IPS-20b (cell line): ENCODE data around the gene IRF3.

ENCODE experiments used
- H3K27ac ChIP-seq: one replicate; pipeline ENCODE4 v1.5.1; 2013; ENCODE audit warnings: low read length
- H3K27me3 ChIP-seq: 2 replicates; pipeline ENCODE4 v1.6.1; 2013; ENCODE audit warnings: mild to moderate bottlenecking, low read length, inconsistent platforms; ENCODE audit not compliant: insufficient read depth
- H3K36me3 ChIP-seq: 2 replicates; pipeline ENCODE4 v1.6.1; 2013; ENCODE audit warnings: low read depth, mild to moderate bottlenecking, inconsistent platforms, low read length, moderate library complexity; ENCODE audit not compliant: insufficient read depth
- H3K4me1 ChIP-seq: 2 replicates; pipeline ENCODE4 v1.6.1; 2013; ENCODE audit warnings: mild to moderate bottlenecking, control low read depth, inconsistent platforms, low read length, moderate library complexity; ENCODE audit not compliant: insufficient read depth
- H3K4me3 ChIP-seq: 2 replicates; pipeline ENCODE4 v1.5.1; 2013; ENCODE audit warnings: mild to moderate bottlenecking, low read length, inconsistent platforms
- H3K9ac ChIP-seq: 2 replicates; pipeline ENCODE4 v1.6.1; 2013; ENCODE audit warnings: low read depth, mild to moderate bottlenecking, inconsistent platforms, low read length, moderate library complexity
- H3K9me3 ChIP-seq: 2 replicates; pipeline ENCODE4 v1.6.1; 2013; ENCODE audit warnings: mild to moderate bottlenecking, low read depth, low read length, inconsistent platforms; ENCODE audit not compliant: insufficient read depth

Gene IRF3

DNA sequence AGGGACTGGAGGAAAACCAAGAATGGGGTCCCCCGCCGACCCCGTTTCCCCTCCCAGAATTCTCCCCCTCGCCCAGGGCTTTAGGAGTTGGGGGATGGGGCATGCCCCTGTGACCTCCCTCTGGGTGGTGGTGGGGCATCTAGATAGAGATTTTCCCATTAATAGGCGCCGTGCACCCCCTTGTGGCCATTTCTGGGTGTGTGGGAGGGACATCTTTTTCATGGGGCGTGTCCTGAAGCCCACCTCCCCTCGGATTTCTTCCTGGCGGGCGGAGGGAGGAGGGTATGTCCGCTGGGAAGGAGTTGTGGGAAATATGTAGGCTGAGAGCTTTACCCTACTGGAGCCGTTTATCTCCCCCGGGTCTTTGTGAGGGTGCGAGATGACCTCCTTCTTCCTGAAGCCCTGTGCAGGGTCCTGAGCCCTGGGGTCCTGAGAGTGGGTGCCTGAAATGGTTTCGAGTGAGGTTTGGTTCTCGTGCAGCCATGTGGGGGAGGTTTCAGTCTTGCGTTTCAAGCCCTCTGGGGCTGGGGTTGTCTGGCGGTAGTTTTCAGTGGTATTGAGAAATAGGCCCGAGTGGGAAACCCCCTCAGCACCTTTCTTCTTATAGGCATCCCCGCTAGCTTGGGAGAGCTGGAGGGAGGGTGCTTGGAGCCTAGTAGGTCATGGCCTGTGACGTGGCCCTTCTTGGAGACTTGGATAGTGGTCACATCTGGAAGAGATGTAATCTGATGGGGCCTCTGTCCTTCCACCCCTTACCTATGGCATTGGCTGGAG, 12.4 kb upstream of the IRF3 start:
- H3K27ac ChIP-seq = peak overlapping the region; percentile 94
- H3K9me3 ChIP-seq = no peaks in the 10 kb centered on the region
- H3K27me3 ChIP-seq = no peaks in the 10 kb centered on the region
- H3K36me3 ChIP-seq = peaks cover 38% of the 10 kb centered on the region
- peak overlapping the region; percentile 100 for H3K9ac ChIP-seq
- H3K4me1 ChIP-seq = peaks cover 9% of the 10 kb centered on the region; the same call in 1 of the 2 replicates
- peak overlapping the region; percentile 99 for H3K4me3 ChIP-seq

GRCh38 chr19:49677231-49677900, 11.7 kb upstream of the IRF3 start, which contains the start of gene PRMT1:
PRMT1 (plus strand) TSS chr19:49677271; CDS start chr19:49677281, 10 bp downstream.
- Histone ChIP-seq H3K4me3 (peak within 1 kb of the TSS; percentile 99), H3K36me3 (peaks cover 33% of the 10 kb centered on the region), H3K27me3 (no peaks in the 10 kb centered on the region), H3K9ac (peak within 1 kb of the TSS; percentile 100), H3K9me3 (no peaks in the 10 kb centered on the region), H3K4me1 (peaks cover 9% of the 10 kb centered on the region; the same call in 1 of the 2 replicates), H3K27ac (peak within 1 kb of the TSS; percentile 97)

- peak overlapping the region; percentile 96 for H3K27ac ChIP-seq
- H3K36me3 ChIP-seq = peaks cover 27% of the 10 kb centered on the region
- H3K4me3 ChIP-seq = peak overlapping the region; percentile 99; the same call in 1 of the 2 replicates
- no peaks in the 10 kb centered on the region for H3K9me3 ChIP-seq
- H3K4me1 ChIP-seq = peaks cover 9% of the 10 kb centered on the region; the same call in 1 of the 2 replicates
- H3K27me3 ChIP-seq = no peaks in the 10 kb centered on the region
- H3K9ac ChIP-seq = peak overlapping the region; percentile 100; the same call in 1 of the 2 replicates
These were observed 11.2 kb upstream of the IRF3 start for GRCh38 chr19:49676784-49677230.

- Histone ChIP-seq H3K27me3 (no peaks in the 10 kb centered on the region), H3K4me1 (peaks cover 9% of the 10 kb centered on the region; the same call in 1 of the 2 replicates), H3K9me3 (no peaks in the 10 kb centered on the region), H3K27ac (peak overlapping the region; percentile 97), H3K36me3 (peaks cover 22% of the 10 kb centered on the region), H3K4me3 (peak overlapping the region; percentile 85), H3K9ac (peak overlapping the region; percentile 97)
These were observed 10.6 kb upstream of the IRF3 start for GRCh38 chr19:49676136-49676783.

DNA sequence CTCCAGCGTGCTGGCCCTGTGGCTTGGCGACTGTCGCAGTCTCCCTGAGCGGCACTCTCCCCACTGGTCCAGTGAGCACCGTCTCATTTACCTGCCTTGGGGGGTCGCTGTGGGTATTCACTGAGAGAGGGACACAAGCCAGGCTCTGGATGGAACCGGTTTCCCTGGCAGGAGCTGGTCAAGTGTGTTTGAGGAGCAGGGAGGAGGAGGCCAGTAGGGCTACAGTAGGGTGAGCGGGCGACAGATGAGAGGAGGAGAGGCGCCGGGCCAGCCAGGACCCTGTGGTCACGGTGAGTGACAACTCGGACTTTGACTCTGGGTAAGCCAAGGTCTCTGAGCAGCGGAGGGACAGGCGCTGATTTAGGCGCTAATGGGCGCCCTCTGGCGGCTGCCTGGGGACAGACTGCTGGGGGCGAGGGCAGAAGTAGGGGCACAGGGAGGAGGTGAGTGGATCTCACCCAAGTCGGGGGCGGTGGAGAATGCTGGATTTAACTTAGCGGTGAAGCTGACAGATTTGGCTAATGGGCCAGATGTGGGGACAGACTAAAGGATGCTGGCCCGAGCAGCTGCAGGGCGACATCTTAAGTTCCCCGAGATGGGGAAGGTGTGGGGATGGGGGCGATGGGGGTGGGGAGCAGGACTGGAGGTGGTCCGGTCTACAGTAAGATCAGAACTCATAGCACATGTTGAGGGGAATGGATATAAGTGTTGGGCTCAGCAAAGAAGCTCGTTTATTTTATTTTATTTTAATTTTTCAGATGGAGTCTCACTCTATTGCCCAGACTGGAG, 6.7 kb upstream of the IRF3 start:
- Histone ChIP-seq H3K9ac (peak overlapping the region; percentile 52; the same call in 1 of the 2 replicates), H3K4me3 (peak overlapping the region; percentile 52), H3K36me3 (peaks cover 40% of the 10 kb centered on the region)

DNA sequence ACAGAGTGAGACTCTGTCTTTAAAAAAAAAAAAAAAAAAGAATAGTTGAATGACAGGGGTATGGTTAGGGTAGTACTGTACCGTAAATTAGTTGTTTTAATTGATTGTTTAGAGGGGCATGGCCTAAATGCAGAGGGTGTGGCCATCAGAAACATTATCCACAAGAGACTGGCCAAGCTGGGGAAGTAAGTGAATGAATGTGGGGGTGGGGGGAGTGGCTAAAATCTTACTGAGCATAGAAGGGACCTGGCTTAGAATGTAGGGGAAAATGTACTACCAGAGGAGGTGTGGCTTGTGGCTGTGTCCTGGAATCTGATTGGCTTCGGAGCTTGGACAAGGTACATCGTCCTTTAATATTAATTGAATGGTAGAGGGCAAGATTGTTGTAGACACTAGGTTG, 3.9 kb upstream of the IRF3 start:
- no peaks in the 10 kb centered on the region; the same call in 1 of the 2 replicates for H3K4me1 ChIP-seq
- no peak overlapping the region for H3K4me3 ChIP-seq
- H3K36me3 ChIP-seq = peaks cover 44% of the 10 kb centered on the region
- H3K27me3 ChIP-seq = no peaks in the 10 kb centered on the region
- no peaks in the 10 kb centered on the region for H3K9me3 ChIP-seq
- H3K9ac ChIP-seq = no peak overlapping the region
- H3K27ac ChIP-seq = no peak overlapping the region

More for the DNA sequence above, 6.7 kb upstream of the IRF3 start:
- H3K27me3 ChIP-seq = no peaks in the 10 kb centered on the region
- H3K4me1 ChIP-seq = no peaks in the 10 kb centered on the region; the same call in 1 of the 2 replicates
- peak overlapping the region; percentile 3 for H3K27ac ChIP-seq
- H3K9me3 ChIP-seq = no peaks in the 10 kb centered on the region

GRCh38 chr19:49667473-49667872, 1.8 kb upstream of the IRF3 start:
- H3K27me3 ChIP-seq = no peaks in the 10 kb centered on the region
- H3K27ac ChIP-seq = no peak overlapping the region
- no peaks in the 10 kb centered on the region for H3K9me3 ChIP-seq
- no peaks in the 10 kb centered on the region; the same call in 1 of the 2 replicates for H3K4me1 ChIP-seq
- H3K4me3 ChIP-seq = no peak overlapping the region
- H3K36me3 ChIP-seq = peaks cover 39% of the 10 kb centered on the region
- no peak overlapping the region for H3K9ac ChIP-seq

- Histone ChIP-seq H3K36me3 (peaks cover 53% of the 10 kb centered on the region), H3K27me3 (no peaks in the 10 kb centered on the region), H3K4me3 (peak overlapping the region; percentile 88), H3K4me1 (no peaks in the 10 kb centered on the region; the same call in 1 of the 2 replicates), H3K9ac (peak overlapping the region; percentile 91), H3K27ac (no peak overlapping the region), H3K9me3 (no peaks in the 10 kb centered on the region)
These were observed 425 bp upstream of the IRF3 start for GRCh38 chr19:49666120-49666444.

DNA sequence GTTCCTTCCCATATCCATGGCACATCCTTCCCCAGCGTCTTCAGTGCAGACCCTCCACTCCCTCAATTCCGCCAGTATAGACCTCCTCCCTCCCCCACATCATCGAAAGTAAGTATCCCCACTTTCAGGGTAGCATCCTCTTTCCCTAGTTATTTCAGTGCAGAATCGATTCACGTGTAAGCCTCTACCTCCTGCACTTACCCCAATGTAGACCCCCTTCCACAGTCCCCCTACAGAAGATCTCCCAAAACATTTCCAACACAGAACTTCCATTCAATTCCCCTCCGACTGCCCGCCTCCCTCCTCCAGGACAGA, 664 bp downstream of the IRF3 start:
- Histone ChIP-seq H3K9ac (peak overlapping the region; percentile 91), H3K27me3 (no peaks in the 10 kb centered on the region), H3K9me3 (peaks cover 6% of the 10 kb centered on the region), H3K4me1 (no peaks in the 10 kb centered on the region; the same call in 1 of the 2 replicates), H3K36me3 (peaks cover 54% of the 10 kb centered on the region), H3K27ac (peak overlapping the region; percentile 72), H3K4me3 (peak overlapping the region; percentile 88)

GRCh38 chr19:49664171-49665035, 1.3 kb downstream of the IRF3 start:
- Histone ChIP-seq H3K4me1 (no peaks in the 10 kb centered on the region; the same call in 1 of the 2 replicates), H3K27ac (peak overlapping the region; percentile 72), H3K36me3 (peaks cover 55% of the 10 kb centered on the region), H3K9me3 (peaks cover 10% of the 10 kb centered on the region), H3K27me3 (no peaks in the 10 kb centered on the region), H3K9ac (peak overlapping the region; percentile 91), H3K4me3 (peak overlapping the region; percentile 88)
